Tibial nerve (tissue), 4 donors: ENCODE measurements around the gene DZIP1. TPM values are rescaled to one million over a fixed set of nuclear protein-coding genes. Genes with fewer than 3 reads are reported as not detected.
"Not testable (repeated sequence)": the region's sequence is repeated elsewhere in the genome, so short reads cannot be mapped to it uniquely, and the experiment has no call there.

Experiments used
- DNase-seq, 2 donors: peaks; one replicate each; pipeline ENCODE4 v3.0.0-alpha.2; 2019; ENCODE audit warnings: low spot score in 2 of 2
- H3K27ac ChIP-seq, 4 donors: fragments of 200-600 bp; sonication (generic) in 3 of 4; one replicate each; pipeline ENCODE4 v1.5.1; 2017 to 2019; ENCODE audit warnings: mild to moderate bottlenecking in 1 of 4
- H3K27me3 ChIP-seq, 2 donors: fragments of 200-600 bp; sonication (generic) in 1 of 2; one replicate each; pipeline versions ENCODE4 v1.5.1 to v1.6.0; 2017 to 2019
- H3K36me3 ChIP-seq, 3 donors: fragments of 200-600 bp; sonication (generic); one replicate each; pipeline ENCODE4 v1.5.1; 2018 to 2019
- H3K4me1 ChIP-seq, 4 donors: fragments of 200-600 bp; sonication (generic) in 3 of 4; one replicate each; pipeline ENCODE4 v1.5.1; 2017 to 2019
- H3K4me3 ChIP-seq, 4 donors: fragments of 200-600 bp; sonication (generic) in 3 of 4; one replicate each; pipeline ENCODE4 v1.5.1; 2017 to 2019; ENCODE audit warnings: mild to moderate bottlenecking in 1 of 4, moderate library complexity in 1 of 4
- H3K9me3 ChIP-seq, 4 donors: fragments of 200-600 bp; sonication (generic) in 3 of 4; one replicate each; pipeline ENCODE4 v1.5.1; 2017 to 2019
- EP300 ChIP-seq, 2 donors: sonication (generic); formaldehyde crosslinking; IDR thresholded peaks; one replicate each; pipeline ENCODE4 v1.6.1; 2017; ENCODE audit warnings: antibody characterized with exemption in 2 of 2, mild to moderate bottlenecking in 1 of 2
- POLR2A ChIP-seq, 2 donors: fragments of 450-650 bp; IDR thresholded peaks; one replicate each; pipeline ENCODE4 v1.6.1; 2017; ENCODE audit warnings: antibody characterized with exemption in 2 of 2, mild to moderate bottlenecking in 2 of 2, moderate library complexity in 2 of 2
- WGBS, 2 donors: methylation state at CpG; one replicate each; pipeline ENCODE4 v1.1.5; 2018; 5-methylcytosine and 5-hydroxymethylcytosine counted together
- total RNA-seq, 4 donors: library from RNA; depleted of rRNA; stranded (reverse); fragments of >200 nt; gene quantifications; one replicate each; pipeline ENCODE4 v1.1.0, GENCODE V29; 2016
- TF ChIP-seq, protein P1 (sequence below), 5 experiments: fragments of 200-600 bp in 3 of 5; fragments of 450-650 bp in 2 of 5; sonication (generic) in 3 of 5; IDR thresholded peaks; one replicate each; pipeline ENCODE4 v1.5.1; 2016 to 2019; ENCODE audit warnings: antibody characterized with exemption in 5 of 5, mild to moderate bottlenecking in 3 of 5, moderate library complexity in 2 of 5

Gene DZIP1
- total RNA-seq, 4 donors from 2014 or later = 31.2 to 72.8 (median 36.4) TPM

DNA sequence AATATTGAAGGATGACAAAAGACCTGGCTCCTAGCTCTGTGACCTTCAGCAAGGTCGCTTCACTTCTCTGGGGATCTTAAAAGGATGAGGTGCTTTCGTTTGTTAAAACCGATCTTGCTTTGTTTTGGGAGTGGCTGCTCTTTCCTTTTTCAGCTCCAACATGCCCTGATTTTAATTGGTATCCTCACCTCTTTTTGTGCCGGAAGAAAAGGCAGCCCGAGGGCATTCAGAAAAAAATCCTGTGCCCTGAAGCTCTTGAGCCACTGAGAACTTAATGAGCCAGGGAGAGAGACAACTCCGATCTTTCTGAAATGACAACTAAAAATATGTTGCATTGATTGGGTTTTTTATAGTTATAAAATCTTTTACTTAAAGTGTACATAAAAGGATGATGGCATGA is 72.6 kb downstream of the DZIP1 start:
- H3K27ac ChIP-seq = no peak overlapping the region
- H3K4me3 ChIP-seq = no peak overlapping the region
- DNase-seq = no peak
- TF ChIP-seq POLR2A (IDR thresholded peaks at IDR 0.05) = no peak
- TF ChIP-seq, protein P1, sequence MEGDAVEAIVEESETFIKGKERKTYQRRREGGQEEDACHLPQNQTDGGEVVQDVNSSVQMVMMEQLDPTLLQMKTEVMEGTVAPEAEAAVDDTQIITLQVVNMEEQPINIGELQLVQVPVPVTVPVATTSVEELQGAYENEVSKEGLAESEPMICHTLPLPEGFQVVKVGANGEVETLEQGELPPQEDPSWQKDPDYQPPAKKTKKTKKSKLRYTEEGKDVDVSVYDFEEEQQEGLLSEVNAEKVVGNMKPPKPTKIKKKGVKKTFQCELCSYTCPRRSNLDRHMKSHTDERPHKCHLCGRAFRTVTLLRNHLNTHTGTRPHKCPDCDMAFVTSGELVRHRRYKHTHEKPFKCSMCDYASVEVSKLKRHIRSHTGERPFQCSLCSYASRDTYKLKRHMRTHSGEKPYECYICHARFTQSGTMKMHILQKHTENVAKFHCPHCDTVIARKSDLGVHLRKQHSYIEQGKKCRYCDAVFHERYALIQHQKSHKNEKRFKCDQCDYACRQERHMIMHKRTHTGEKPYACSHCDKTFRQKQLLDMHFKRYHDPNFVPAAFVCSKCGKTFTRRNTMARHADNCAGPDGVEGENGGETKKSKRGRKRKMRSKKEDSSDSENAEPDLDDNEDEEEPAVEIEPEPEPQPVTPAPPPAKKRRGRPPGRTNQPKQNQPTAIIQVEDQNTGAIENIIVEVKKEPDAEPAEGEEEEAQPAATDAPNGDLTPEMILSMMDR (IDR thresholded peaks at IDR 0.05) = no peak
- TF ChIP-seq EP300 (IDR thresholded peaks at IDR 0.05) = no peak
- H3K36me3 ChIP-seq = no peaks in the 10 kb centered on the region
- H3K9me3 ChIP-seq = peaks cover 0 to under 1% (median 0%) of the 10 kb centered on the region in 4 donors
- whole genome bisulfite sequencing, 2 donors = 59 to 60% methylated on average over 6 of the region's 6 CpGs
- no peaks in the 10 kb centered on the region for H3K27me3 ChIP-seq
- H3K4me1 ChIP-seq = no peaks in the 10 kb centered on the region

DNA sequence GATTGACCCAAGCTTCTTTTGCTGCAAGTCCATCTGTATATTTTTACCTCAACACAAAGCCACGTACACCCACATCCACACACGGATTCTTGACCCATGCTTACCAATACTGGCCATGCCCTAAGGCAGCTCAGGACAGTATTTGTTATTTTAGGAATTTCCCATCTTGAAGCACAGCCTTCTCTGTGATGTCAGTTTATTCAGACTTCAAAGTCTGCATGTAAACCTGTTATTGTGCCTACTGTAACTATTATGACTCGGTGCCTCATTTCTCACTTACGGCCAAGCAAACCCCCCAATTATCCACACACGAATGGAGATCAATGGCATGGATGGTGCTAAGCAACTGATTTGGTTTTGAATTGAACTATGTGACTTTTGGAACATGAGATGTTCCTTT is 74.5 kb downstream of the DZIP1 start:
- TF ChIP-seq EP300 (IDR thresholded peaks at IDR 0.05) = no peak
- TF ChIP-seq, protein P1 (IDR thresholded peaks at IDR 0.05) = no peak
- TF ChIP-seq POLR2A (IDR thresholded peaks at IDR 0.05) = no peak
- H3K27ac ChIP-seq = no peak overlapping the region
- no peaks in the 10 kb centered on the region for H3K4me1 ChIP-seq

DNA sequence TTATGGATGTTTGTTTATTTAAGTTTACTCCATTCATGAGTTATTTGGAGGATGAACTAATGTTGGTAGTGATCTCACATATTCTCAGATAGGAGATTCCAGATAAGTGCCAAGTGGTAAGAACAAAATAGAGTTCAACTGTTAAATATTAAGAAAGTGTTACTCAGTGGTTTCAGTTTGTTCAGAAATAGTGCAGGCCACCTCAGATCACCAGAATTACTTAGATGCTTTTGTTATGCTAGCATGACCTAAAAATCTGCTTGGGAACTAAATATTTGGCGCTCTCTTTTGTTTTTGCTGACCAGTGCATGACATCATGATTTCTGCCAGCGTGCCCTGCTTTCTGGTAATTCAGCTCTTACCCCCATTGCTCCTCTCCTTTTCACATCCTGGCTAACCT is 76.4 kb downstream of the DZIP1 start:
- Histone ChIP-seq H3K4me1 (no peaks in the 10 kb centered on the region), H3K9me3 (peaks cover 0 to 5% (median 0%) of the 10 kb centered on the region in 4 donors), H3K27ac (no peak overlapping the region), H3K4me3 (no peak overlapping the region), H3K27me3 (no peaks in the 10 kb centered on the region), H3K36me3 (no peaks in the 10 kb centered on the region)
- no peak for DNase-seq
- TF ChIP-seq EP300 (IDR thresholded peaks at IDR 0.05) (no peak), POLR2A (IDR thresholded peaks at IDR 0.05) (no peak)
- TF ChIP-seq, protein P1 (IDR thresholded peaks at IDR 0.05) = no peak
- 90 to 93% methylated on average over 2 of the region's 2 CpGs for WGBS, 2 donors

More for the DNA sequence above, 74.5 kb downstream of the DZIP1 start:
- Histone ChIP-seq H3K9me3 (peaks cover 0 to 5% (median 0%) of the 10 kb centered on the region in 4 donors), H3K27me3 (no peaks in the 10 kb centered on the region), H3K36me3 (no peaks in the 10 kb centered on the region), H3K4me3 (no peak overlapping the region)
- DNase-seq = no peak
- 76 to 87% methylated on average over 5 of the region's 5 CpGs for WGBS, 2 donors

DNA sequence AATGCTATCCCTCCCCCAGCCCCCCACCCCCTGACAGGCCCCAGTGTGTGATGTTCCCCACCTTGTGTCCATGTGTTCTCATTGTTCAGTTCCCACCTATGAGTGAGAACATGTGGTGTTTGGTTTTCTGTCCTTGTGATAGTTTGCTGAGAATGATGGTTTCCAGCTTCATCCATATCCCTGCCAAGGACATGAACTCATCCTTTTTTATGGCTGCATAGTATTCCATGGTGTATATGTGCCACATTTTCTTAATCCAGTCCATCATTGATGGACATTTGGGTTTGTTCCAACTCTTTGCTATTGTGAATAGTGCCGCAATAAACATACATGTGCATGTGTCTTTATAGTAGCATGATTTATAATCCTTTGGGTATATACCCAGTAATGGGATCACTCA is 78.7 kb downstream of the DZIP1 start:
- DNase-seq, H3K27me3 ChIP-seq, H3K4me1 ChIP-seq, H3K36me3 ChIP-seq, H3K4me3 ChIP-seq, H3K27ac ChIP-seq, H3K9me3 ChIP-seq: not testable (repeated sequence)
- WGBS, 2 donors = 100% methylated on average over 1 of the region's 1 CpG

DNA sequence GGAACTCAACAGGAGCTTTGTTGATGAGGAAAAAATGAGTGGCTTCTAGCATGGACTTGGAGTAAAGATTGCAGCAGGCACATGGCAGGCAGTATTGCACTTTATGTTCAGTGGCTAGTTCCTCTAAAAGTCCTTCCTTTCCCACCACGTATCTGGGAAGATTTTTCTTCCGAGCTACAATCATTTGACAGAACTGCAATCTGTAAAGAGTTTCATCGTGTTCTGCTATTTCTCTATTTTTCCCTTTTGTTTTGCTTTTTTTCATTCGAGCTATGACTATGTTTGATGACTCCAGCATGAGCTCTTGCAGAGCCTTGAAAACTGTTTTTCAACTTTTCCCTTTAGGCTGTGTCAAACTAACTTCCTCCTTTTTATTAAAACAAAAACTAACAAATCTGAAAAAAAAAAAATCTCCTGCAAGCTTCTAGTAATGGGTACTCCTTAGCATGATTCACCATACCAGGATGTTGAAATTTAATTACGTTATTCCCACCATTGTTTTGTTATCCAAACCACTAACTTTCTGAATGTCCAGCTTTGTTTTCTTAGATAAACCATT is 79.7 kb downstream of the DZIP1 start:
- Histone ChIP-seq H3K4me1 (no peaks in the 10 kb centered on the region), H3K9me3 (peaks cover 0 to 5% (median 0%) of the 10 kb centered on the region in 4 donors), H3K27ac (no peak overlapping the region), H3K4me3 (no peak overlapping the region), H3K27me3 (no peaks in the 10 kb centered on the region), H3K36me3 (no peaks in the 10 kb centered on the region)
- TF ChIP-seq, protein P1 (IDR thresholded peaks at IDR 0.05) = no peak
- no peak for TF ChIP-seq EP300 (IDR thresholded peaks at IDR 0.05)
- TF ChIP-seq POLR2A (IDR thresholded peaks at IDR 0.05) = no peak
- WGBS, 2 donors = 38 to 41% methylated on average over 5 of the region's 5 CpGs
- DNase-seq = no peak

DNA sequence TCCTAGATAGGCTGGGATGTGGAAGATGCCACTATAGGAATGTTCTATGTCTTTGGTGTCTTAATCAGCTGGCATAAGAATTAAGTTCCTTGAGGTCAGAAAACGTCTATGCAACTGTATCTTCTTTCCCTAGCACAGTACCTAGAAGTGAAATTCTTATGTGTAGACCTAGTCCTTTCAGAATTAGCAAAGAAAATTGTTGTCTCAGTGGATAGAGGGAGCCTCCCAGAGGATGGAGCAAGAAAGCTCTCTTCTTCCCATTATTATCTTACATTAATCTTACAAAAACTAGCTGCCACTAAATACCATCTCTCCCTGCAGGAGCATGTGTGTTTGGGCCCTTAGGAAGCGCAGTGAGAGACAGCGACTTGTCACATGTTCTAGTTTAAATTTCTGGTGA is 80.4 kb downstream of the DZIP1 start:
- Histone ChIP-seq H3K27ac (no peak overlapping the region), H3K27me3 (no peaks in the 10 kb centered on the region), H3K36me3 (no peaks in the 10 kb centered on the region), H3K4me1 (no peaks in the 10 kb centered on the region), H3K9me3 (peaks cover 0 to 5% (median 0%) of the 10 kb centered on the region in 4 donors), H3K4me3 (no peak overlapping the region)
- WGBS, 2 donors = 72 to 73% methylated on average over 3 of the region's 3 CpGs
- no peak for DNase-seq
- TF ChIP-seq, protein P1 (IDR thresholded peaks at IDR 0.05) = no peak
- no peak for TF ChIP-seq EP300 (IDR thresholded peaks at IDR 0.05)
- no peak for TF ChIP-seq POLR2A (IDR thresholded peaks at IDR 0.05)
